ENCODE results near the gene MCM8.

DNA sequence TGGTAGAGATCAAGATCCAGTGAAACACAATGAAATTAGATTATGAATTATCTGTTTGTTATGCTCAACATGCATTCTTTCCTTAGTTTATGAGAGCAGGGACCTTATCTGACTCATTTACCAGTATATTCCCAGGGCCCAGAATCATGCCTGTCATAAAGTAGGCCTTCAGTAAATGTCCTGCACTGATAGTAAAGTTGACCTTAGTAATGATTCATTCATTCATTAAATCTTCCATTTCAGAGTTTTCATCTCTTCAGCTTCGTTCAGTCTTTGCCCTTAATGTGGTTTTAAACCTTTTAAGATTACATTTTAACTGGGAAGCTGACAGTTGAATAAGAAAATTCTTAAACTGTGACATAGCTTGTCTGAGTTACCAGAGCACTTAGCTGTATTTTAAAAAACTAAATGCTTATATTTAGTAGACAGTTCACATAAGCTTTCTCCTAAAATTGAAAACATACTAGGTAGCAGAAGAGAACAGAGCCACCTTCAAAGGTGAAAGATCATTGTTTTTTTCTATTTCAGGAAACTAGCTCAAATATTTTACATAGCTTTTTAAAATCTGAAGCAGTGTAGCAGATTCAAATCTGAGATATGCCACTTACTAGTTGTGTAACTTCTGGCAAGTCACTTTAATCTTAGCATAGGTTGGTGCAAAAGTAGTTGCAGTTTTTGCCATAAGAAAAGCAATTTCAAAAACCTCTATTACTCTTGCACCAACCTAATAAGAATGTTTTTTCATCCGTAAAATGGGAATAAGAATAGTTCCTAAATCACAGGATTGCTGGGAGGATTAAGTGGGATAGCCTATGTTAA is 41.4 kb downstream of the MCM8 start:
- TF ChIP-seq, protein P1, sequence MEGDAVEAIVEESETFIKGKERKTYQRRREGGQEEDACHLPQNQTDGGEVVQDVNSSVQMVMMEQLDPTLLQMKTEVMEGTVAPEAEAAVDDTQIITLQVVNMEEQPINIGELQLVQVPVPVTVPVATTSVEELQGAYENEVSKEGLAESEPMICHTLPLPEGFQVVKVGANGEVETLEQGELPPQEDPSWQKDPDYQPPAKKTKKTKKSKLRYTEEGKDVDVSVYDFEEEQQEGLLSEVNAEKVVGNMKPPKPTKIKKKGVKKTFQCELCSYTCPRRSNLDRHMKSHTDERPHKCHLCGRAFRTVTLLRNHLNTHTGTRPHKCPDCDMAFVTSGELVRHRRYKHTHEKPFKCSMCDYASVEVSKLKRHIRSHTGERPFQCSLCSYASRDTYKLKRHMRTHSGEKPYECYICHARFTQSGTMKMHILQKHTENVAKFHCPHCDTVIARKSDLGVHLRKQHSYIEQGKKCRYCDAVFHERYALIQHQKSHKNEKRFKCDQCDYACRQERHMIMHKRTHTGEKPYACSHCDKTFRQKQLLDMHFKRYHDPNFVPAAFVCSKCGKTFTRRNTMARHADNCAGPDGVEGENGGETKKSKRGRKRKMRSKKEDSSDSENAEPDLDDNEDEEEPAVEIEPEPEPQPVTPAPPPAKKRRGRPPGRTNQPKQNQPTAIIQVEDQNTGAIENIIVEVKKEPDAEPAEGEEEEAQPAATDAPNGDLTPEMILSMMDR (IDR thresholded peaks at IDR 0.05), result no peak
- TF ChIP-seq EZH2 (IDR thresholded peaks at IDR 0.05; ENCODE audit: borderline replicate concordance, insufficient read depth, low read depth, low read length, poor library complexity, severe bottlenecking), result no peak
